Natural killer cell (primary cell): ENCODE data around the gene DGCR2. TPM values are rescaled to one million over a fixed set of nuclear protein-coding genes. Genes with fewer than 3 reads are reported as not detected.

Experiments
- ATAC-seq, 3 donors: fragments of 150-1000 bp in 2 of 3; fragments of 200-7000 bp in 1 of 3; cut with Tn5 transposase; 1 replicate in 1 of 3; 2 replicates in 2 of 3; pipeline ENCODE4 v1.10.0; 2021; ENCODE audit warnings: mild to moderate bottlenecking in 2 of 3, moderate library complexity in 2 of 3
- DNase-seq, 2 donors: peaks; one replicate each; pipeline versions ENCODE4 v3.0.0 to v3.0.0-alpha.2; 2013 to 2021; ENCODE audit warnings: mixed read lengths in 1 of 2
- H3K27ac ChIP-seq: one replicate; pipeline ENCODE4 v1.5.1; 2013; ENCODE audit warnings: mild to moderate bottlenecking, low read length
- H3K27me3 ChIP-seq: one replicate; pipeline ENCODE4 v1.6.1; 2013; ENCODE audit warnings: low read length; ENCODE audit not compliant: control insufficient read depth, insufficient read depth
- H3K36me3 ChIP-seq: one replicate; pipeline ENCODE4 v1.6.1; 2013; ENCODE audit warnings: low read length; ENCODE audit not compliant: control insufficient read depth, insufficient read depth
- H3K4me1 ChIP-seq: one replicate; pipeline ENCODE4 v1.6.1; 2013; ENCODE audit warnings: low read length; ENCODE audit not compliant: control insufficient read depth, insufficient read depth
- H3K4me3 ChIP-seq: one replicate; pipeline ENCODE4 v1.5.1; 2013; ENCODE audit warnings: low read length
- H3K9me3 ChIP-seq: one replicate; pipeline ENCODE4 v1.6.1; 2013; ENCODE audit warnings: low read length; ENCODE audit not compliant: control insufficient read depth, insufficient read depth
- H3K27ac Mint-ChIP-seq, 2 donors: one replicate each; pipeline ENCODE4 v1.8.0; 2022; ENCODE audit warnings: mild to moderate bottlenecking in 2 of 2, mixed read lengths in 2 of 2, moderate library complexity in 1 of 2
- H3K27me3 Mint-ChIP-seq, 2 donors: one replicate each; pipeline ENCODE4 v1.8.0; 2022; ENCODE audit warnings: low read depth in 2 of 2, mixed read lengths in 2 of 2
- H3K36me3 Mint-ChIP-seq: one replicate; pipeline ENCODE4 v1.8.0; 2022; ENCODE audit warnings: mixed read lengths
- H3K4me1 Mint-ChIP-seq, 2 donors: one replicate each; pipeline ENCODE4 v1.8.0; 2022; ENCODE audit warnings: mixed read lengths in 2 of 2
- H3K4me3 Mint-ChIP-seq: one replicate; pipeline ENCODE4 v1.8.0; 2022; ENCODE audit warnings: mild to moderate bottlenecking, moderate library complexity, mixed read lengths
- H3K9me3 Mint-ChIP-seq, 2 donors: one replicate each; pipeline ENCODE4 v1.8.0; 2022; ENCODE audit warnings: mixed read lengths in 2 of 2
- CTCF ChIP-seq: fragments of 200-600 bp; IDR thresholded peaks from one replicate; pipeline ENCODE4 v1.8.0; 2022; ENCODE audit warnings: antibody characterized with exemption
- WGBS: methylation state at CpG from one replicate; pipeline ENCODE4 v1.1.7; 2013; ENCODE audit warnings: missing lambda C conversion rate; ENCODE audit not compliant: insufficient coverage; 5-methylcytosine and 5-hydroxymethylcytosine counted together
- intact Hi-C: fragments of 100-400 bp; cut with micrococcal nuclease; formaldehyde crosslinking; loops from one replicate; pipeline ENCODE4 v1.14.2; 2022
- total RNA-seq, 4 donors: library from RNA; stranded (reverse); fragments of 120-200 nt in 1 of 4; gene quantifications; one replicate each; pipeline versions ENCODE4 v1.2.3 to v1.2.4, GENCODE V29; 2013 to 2022

The DGCR2 gene
- total RNA-seq, 3 donors from 2014 or later (not counting 1 experiment from before 2014, with no cell fraction given), result 27.5 to 44.1 (median 41.3) TPM

GRCh38 chr22:19168088-19168890, 46.1 kb upstream of the DGCR2 start:
- peaks cover 20% of the 10 kb centered on the region for H3K27me3 ChIP-seq
- H3K4me3 Mint-ChIP-seq, result no peak overlapping the region
- DNase-seq (no peak), ATAC-seq (no peak)
- H3K4me1 ChIP-seq, result peaks cover 31% of the 10 kb centered on the region
- no peaks in the 10 kb centered on the region for H3K36me3 ChIP-seq
- H3K4me3 ChIP-seq, result no peak overlapping the region
- intact Hi-C loops, result no loop called here
- no peak overlapping the region for H3K27ac Mint-ChIP-seq
- no peaks in the 10 kb centered on the region for H3K36me3 Mint-ChIP-seq
- WGBS, result 82% methylated on average over 17 of the region's 17 CpGs
- H3K9me3 ChIP-seq, result no peaks in the 10 kb centered on the region
- H3K9me3 Mint-ChIP-seq, result no peaks in the 10 kb centered on the region
- H3K27ac ChIP-seq, result no peak overlapping the region
- peaks cover 18 to 33% of the 10 kb centered on the region in 2 donors for H3K4me1 Mint-ChIP-seq
- TF ChIP-seq CTCF, result no peak
- peaks cover 23 to 34% of the 10 kb centered on the region in 2 donors for H3K27me3 Mint-ChIP-seq

DNA sequence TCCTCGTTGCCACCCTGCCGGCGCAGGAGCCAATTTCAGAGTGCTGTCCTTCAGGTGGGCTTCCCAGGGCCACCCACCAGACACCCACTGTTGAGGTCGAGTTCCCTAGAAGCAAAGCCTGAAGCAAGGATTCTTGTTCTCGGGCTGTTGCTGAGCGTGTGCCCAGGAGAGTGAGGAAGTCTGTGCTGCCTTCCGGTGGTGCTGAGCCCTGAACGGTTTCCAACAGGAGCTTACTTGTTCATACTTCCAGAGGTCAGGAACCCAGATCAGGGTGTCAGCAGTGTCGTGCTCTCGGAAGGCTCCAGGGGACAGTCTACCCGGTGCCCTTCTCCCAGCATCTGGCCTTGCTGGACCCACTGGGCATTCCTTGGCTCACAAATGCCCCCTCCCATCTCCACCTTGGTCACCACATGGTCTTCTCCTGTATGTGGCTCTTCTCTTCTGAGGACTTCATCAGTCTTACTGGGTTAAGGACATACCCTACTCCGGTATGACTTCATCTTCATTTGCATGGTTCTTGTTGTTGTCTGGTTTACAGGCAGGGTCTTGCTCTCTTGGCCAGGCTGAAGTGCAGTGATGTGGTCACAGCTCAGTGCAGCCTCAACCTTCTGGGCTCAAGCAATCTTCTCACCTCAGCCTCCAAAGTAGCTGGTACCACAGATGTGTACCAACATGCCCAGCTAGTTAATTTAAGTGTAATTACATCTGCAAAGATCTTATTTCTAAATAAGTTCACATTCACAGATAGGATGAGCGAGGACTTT, 45.1 kb upstream of the DGCR2 start:
- intact Hi-C loops, result no loop called here
- TF ChIP-seq CTCF, result no peak
- no peaks in the 10 kb centered on the region for H3K9me3 ChIP-seq
- H3K36me3 ChIP-seq, result no peaks in the 10 kb centered on the region
- no peak overlapping the region for H3K27ac ChIP-seq
- H3K9me3 Mint-ChIP-seq, result no peaks in the 10 kb centered on the region
- 79% methylated on average over 13 of the region's 13 CpGs for WGBS
- peaks cover 21% of the 10 kb centered on the region for H3K4me1 ChIP-seq
- no peak overlapping the region for H3K4me3 Mint-ChIP-seq
- H3K4me1 Mint-ChIP-seq, result peaks cover 12 to 23% of the 10 kb centered on the region in 2 donors
- H3K27ac Mint-ChIP-seq, result no peak overlapping the region
- no peak for DNase-seq
- no peaks in the 10 kb centered on the region for H3K36me3 Mint-ChIP-seq
- peaks cover 20% of the 10 kb centered on the region for H3K27me3 ChIP-seq
- H3K27me3 Mint-ChIP-seq, result peaks cover 23 to 36% of the 10 kb centered on the region in 2 donors
- no peak for ATAC-seq
- H3K4me3 ChIP-seq, result no peak overlapping the region

- Histone ChIP-seq H3K36me3 (no peaks in the 10 kb centered on the region), H3K27ac (no peak overlapping the region), H3K4me3 (no peak overlapping the region), H3K4me1 (peaks cover 16% of the 10 kb centered on the region), H3K27me3 (peaks cover 20% of the 10 kb centered on the region), H3K9me3 (no peaks in the 10 kb centered on the region)
- Mint-ChIP-seq H3K4me3 (no peak overlapping the region), H3K4me1 (peaks cover 8 to 19% of the 10 kb centered on the region in 2 donors), H3K27me3 (peaks cover 23 to 38% of the 10 kb centered on the region in 2 donors), H3K36me3 (no peaks in the 10 kb centered on the region), H3K27ac (no peak overlapping the region), H3K9me3 (no peaks in the 10 kb centered on the region)
- WGBS, result 83% methylated on average over 8 of the region's 8 CpGs
- no peak for ATAC-seq
- intact Hi-C loops, result no loop called here
- no peak for TF ChIP-seq CTCF
- DNase-seq, result no peak
Observed at GRCh38 chr22:19166421-19166820, 44.2 kb upstream of the DGCR2 start.
